HG02588 (cell line): ENCODE data around the gene AKIRIN2.

Source experiments
- ATAC-seq: cut with Tn5 transposase; IDR thresholded peaks from one replicate; pipeline ENCODE4 v1.9.1; 2021; ENCODE audit warnings: mild to moderate bottlenecking, moderate library complexity; ENCODE audit not compliant: unreplicated experiment

Gene AKIRIN2

GRCh38 chr6:87656857-87657256 is 45.2 kb downstream of the AKIRIN2 start:
- peak; percentile 62 for ATAC-seq

GRCh38 chr6:87655824-87656223 is 46.2 kb downstream of the AKIRIN2 start:
- no peak for ATAC-seq

- ATAC-seq = no peak
These were observed 47.1 kb downstream of the AKIRIN2 start for GRCh38 chr6:87654875-87655454.

- ATAC-seq = no peak
These were observed 47.9 kb downstream of the AKIRIN2 start for GRCh38 chr6:87654122-87654521.

- no peak for ATAC-seq
These were observed 48.7 kb downstream of the AKIRIN2 start for GRCh38 chr6:87653074-87653962.

GRCh38 chr6:87645080-87645479 is 57.0 kb downstream of the AKIRIN2 start:
- no peak for ATAC-seq

GRCh38 chr6:87641065-87641692 is 60.9 kb downstream of the AKIRIN2 start:
- ATAC-seq = no peak

- ATAC-seq = no peak
These were observed 62.7 kb downstream of the AKIRIN2 start for GRCh38 chr6:87639373-87639772.

- no peak for ATAC-seq
These were observed 64.9 kb downstream of the AKIRIN2 start for GRCh38 chr6:87637106-87637505.

- ATAC-seq = no peak
These were observed 65.7 kb downstream of the AKIRIN2 start for GRCh38 chr6:87636315-87636714.

GRCh38 chr6:87633851-87634250 is 68.2 kb downstream of the AKIRIN2 start:
- ATAC-seq = no peak

- ATAC-seq = no peak
These were observed 71.3 kb downstream of the AKIRIN2 start for GRCh38 chr6:87630746-87631145.

GRCh38 chr6:87628881-87629280 is 73.2 kb downstream of the AKIRIN2 start:
- no peak for ATAC-seq

GRCh38 chr6:87628424-87628823 is 73.6 kb downstream of the AKIRIN2 start:
- no peak for ATAC-seq
